Stimulated activated CD8-positive, alpha-beta memory T cell treated with anti-CD3 and anti-CD28 coated beads, Interleukin-7, amount 100 ng/mL, for 24 hours (primary cell): ENCODE measurements around the gene DAO.
A peak's percentile ranks its signal among the peaks of the same experiment; 100 is the strongest.
"Not testable (repeated sequence)": the region's sequence is repeated elsewhere in the genome, so short reads cannot be mapped to it uniquely, and the experiment has no call there.

Experiments used
- DNase-seq: peaks from one replicate; pipeline ENCODE4 v3.0.0-alpha.2; 2020; ENCODE audit warnings: low read depth

The DAO gene

DNA sequence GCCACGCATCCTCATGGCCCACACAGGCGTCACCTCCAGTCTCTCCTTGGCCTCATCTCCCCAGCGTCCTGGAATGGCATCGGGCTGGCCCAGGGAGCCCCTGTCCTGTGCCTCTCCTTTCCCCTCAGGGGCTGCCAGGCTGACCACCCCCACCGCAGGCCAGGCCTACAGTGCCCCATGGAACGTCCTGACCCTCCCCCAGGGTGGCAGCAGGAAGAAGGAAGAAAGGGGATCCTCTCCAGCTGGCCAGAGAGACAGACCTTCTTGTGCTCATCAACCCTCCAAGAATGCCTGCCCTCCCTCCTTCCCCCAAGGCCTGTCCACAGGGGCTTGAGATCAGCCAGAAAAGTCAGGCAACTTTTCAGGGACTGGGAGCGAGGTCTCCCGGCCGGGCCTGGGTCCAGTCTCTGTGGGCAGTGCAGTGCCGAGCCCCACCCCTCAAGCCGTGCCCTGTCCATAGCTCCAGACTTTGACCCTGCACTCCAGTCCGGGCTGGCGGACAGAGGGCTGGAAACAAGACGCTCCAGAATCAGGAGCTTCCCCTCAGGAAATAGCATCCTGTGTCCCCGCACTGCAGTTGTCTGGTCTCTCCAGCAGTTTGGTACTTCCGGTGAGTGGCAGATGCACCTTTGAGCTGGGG lies at the start of gene DAO:
Gene DAO (plus strand): TSS at position 478 of the 640 bp plus-strand sequence. CDS start 4,915 bp downstream, outside the sequence.
- DNase-seq = no peak

DNA sequence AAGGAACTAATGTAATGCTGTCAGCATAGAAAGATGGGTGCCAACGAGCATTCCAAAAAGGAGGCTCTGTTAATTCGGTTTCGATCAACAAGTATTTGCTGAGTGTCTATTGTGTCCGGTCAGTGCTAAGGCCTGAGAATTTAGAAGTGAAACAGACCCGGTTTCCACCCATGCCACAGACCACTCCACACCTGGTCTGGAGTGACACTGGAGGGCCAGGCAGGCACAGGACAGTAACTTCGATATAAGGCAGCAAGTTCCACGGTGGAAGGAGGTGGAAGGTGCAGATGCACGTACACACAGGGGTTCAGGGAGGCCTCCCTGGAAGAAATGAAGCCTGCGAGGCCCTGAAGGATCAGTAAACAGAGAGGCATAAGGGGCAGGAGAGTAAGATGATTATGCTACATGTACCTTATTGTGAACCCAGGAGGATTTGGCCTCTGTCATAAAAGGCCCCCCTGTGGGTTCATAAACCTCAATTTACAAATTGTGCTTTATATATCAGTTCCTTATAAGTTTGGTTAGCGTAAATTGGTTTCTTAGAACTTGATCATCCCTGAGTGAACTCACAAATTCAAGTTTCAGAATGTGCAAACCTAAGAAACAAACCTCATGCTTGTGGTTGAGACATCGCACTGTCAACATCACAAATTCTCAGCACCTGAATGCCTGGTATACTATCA lies 48.4 kb upstream of the DAO start:
- DNase-seq = no peak

DNA sequence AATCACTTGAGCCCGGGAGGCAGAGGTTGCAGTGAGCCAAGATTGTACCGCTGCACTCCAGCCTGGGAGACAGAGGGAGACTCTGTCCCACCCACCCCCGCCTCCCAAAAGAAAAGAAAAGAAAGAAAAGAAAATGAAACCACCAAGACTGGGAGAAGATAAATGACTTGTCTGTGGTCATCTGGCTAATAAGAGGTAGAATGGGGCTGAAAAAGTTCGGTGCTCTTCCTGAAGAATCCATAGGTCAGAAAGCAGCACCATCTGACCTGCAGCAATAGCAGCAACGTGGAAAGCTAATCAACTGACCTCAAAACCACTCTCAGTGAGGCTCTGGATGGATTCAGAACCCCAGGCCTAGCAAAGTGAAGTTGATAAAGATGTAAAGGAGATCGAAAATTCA lies 47.7 kb upstream of the DAO start:
- no peak for DNase-seq

GRCh38 chr12:108832730-108833354 lies 47.0 kb upstream of the DAO start:
- DNase-seq = no peak

GRCh38 chr12:108833355-108833733 lies 46.5 kb upstream of the DAO start:
- DNase-seq = no peak

GRCh38 chr12:108833757-108834472 lies 46.0 kb upstream of the DAO start:
- no peak for DNase-seq

DNA sequence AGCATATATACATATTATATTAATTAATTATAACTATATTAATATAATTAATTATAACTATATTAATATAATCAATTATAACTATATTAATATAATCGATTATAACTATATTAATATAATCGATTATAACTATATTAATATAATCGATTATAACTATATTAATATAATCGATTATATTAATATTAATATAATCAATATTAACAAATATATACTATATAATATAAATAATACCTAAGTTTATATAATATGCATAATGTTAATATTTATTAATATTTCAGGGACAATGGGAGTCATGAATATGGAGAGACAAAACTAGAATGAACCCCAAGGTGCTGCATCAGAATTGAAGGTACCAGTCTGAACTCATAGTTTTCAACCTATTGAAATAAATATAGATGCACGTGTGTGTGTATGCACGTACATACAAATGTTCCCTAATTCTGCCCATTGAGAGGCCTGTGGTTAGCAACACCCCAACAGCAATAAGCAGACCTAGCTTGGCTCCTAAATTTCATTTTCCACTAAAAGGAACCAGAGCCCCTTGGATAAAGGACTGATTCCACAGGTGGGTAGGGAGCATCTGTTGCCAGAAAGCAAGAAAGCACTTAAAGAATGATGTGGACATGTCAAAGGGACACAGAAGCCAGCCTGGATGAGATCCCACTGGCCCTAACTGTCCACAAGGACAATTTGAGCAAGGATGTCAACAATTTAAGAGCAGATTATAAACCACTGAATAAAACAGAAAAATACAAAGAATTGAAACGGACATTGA lies 43.8 kb upstream of the DAO start:
- DNase-seq = no peak

DNA sequence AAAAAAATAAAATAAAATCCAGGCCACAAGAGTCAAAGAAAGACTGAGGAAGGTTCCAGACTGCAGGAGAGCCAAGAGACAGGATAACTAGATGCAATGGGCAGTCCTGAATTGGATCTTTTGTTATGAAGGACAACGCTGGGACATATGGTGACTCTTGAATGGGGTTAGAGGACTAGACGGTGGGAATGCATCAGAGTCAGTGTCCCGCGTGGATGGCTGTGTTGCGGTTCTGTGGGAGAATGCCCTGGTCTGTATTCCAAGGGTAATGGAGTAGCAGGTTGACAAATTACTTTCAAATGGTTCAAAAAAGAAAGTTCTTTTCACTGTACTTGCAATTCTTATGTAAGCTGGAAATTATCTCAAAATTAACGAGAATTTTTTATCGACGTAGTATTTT lies 42.7 kb upstream of the DAO start:
- DNase-seq = no peak

GRCh38 chr12:108837680-108838079 lies 42.2 kb upstream of the DAO start:
- DNase-seq = no peak

DNA sequence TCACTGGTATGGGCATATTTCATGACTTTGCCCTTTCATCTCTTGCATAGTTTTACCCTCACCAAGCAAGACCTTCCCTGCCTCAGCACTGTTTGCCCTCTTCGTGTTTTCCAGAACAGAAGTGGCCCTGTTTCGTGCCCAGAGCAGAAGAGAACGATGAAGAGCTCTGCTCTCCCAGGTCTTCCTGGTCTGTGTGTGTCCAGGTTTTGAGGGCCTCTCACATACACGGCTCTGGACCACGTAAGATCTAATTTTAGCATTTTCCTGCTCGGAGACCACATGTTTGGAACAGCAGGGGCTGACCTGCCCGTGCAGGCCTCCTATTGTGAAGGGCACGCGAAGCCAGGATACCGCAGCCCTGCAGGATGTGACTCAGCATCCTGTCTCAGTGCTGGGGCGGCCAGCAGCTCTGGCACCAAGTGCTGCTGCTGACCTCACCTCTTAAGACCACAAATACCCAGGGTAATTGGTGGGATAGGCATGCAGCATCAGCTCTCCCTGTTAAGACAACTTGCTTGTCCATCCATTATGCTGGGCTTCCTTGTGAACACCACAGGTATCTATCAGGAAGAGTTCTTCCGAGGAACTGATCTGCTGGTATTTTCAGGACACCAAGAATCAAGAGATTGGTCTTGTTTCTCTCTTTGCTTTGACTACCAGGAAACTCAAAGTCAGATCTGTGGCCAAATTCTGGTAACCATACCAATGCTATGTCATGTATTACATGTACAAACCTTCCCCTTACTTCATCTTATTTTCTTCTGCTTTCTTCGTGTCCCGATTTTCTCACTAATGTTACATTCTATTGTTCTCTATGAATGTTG lies 41.5 kb upstream of the DAO start:
- peak; percentile 43 for DNase-seq

GRCh38 chr12:108839018-108839889 lies 40.6 kb upstream of the DAO start:
- no peak for DNase-seq

DNA sequence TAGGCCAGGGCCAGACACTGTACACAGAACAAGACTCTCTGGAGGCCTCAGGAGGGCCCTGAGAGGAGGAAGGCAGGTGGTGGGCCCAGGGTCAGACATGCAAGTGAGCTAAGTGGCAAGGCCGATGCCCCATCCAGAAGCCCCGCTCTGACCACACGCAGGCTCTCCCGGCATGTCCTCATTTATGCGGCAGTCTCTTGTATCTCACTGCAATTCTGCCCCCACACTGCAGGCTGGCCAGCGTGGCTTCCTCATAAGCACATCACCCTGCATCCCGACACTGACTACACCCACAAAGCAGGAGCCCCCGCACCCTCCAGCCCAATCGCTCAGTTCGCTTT lies 40.0 kb upstream of the DAO start:
- DNase-seq = no peak

GRCh38 chr12:108840605-108841332 lies 39.1 kb upstream of the DAO start:
- DNase-seq = no peak

DNA sequence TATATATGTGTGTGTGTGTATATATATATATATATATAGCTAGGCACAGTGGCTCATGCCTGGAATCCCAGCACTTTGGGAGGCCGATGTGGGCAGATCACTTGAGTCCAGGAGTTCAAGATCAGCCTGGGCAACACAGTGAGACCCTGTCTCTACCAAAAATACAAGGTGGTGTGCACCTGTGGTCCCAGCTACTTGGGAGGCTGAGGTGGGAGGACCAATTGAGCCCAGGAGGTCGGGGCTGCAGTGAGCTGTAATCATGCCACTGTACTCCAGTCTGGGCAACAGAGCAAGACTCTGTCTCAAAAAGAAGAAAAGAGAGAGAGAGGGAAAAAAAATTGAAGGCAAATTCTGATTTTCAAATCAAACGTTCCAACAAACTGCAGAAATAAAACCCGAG lies 38.1 kb upstream of the DAO start:
- not testable (repeated sequence) for DNase-seq

DNA sequence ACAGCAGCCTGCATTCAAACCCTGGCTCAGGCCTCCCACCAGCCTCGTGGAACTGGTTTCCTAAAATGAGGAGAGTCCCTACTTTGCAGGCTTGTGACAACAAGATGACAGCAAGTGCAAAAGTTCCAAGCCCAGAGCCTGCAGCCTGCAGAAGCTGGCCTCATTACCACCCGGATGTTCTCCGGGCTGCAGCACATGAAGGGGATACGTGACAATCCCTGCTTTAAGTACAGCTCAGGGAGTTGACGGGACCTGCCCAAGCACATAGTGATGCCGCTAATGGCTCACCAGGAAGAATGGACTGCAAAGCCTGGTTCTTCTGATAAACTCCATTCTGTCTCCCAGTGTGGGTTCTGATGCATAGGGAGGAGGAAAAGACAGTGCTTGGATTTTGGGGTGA lies 37.5 kb upstream of the DAO start:
- no peak for DNase-seq

DNA sequence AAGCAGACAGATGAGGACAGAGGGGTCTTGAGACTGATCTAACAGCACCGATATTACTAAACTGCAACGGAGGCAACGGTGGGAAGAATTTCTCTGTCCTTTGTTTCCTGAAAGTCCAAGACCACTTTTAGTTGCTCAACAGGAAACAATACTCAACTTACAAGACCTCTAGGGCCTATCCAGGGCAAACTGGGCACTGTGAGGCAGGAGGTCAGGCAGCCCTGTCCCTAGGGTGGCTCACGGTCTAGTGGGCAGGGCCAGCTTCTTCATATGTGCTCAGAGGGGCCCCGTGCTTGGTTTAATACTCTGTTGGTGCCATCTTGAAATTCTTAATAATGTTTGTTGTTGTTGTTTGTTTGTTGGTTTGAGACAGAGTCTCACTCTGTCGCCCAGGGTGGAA lies 36.7 kb upstream of the DAO start:
- no peak for DNase-seq

- DNase-seq = no peak
Observed at GRCh38 chr12:108845696-108846095, 34.2 kb upstream of the DAO start.

DNA sequence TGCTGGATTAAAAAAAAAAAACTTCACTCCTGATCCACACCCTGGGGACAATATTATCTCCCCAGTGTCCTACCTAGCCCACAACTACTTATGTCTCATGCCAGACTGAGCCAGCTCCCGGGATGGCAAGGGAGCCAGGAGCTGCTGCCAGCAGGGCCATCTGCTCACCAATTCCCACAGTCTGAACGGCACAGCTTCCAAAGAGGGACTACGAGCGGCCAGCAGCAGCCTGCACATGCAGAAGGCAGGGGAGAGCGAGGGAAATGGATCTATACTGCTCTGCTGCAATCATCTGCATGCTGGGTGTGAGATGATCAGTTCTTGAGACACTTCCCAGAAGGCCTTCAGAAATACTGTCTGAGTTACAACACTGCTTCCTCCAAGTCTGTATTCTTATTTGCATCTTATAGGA lies 33.6 kb upstream of the DAO start:
- DNase-seq = no peak

GRCh38 chr12:108847705-108848104 lies 32.2 kb upstream of the DAO start:
- DNase-seq = no peak

- no peak for DNase-seq
Observed at GRCh38 chr12:108849660-108850059, 30.2 kb upstream of the DAO start.
